ENCODE data around the gene ANP32A.
A peak's percentile ranks its signal among the peaks of the same experiment; 100 is the strongest.
"Not testable (repeated sequence)": the region's sequence is repeated elsewhere in the genome, so short reads cannot be mapped to it uniquely, and the experiment has no call there.

Gene ANP32A

DNA sequence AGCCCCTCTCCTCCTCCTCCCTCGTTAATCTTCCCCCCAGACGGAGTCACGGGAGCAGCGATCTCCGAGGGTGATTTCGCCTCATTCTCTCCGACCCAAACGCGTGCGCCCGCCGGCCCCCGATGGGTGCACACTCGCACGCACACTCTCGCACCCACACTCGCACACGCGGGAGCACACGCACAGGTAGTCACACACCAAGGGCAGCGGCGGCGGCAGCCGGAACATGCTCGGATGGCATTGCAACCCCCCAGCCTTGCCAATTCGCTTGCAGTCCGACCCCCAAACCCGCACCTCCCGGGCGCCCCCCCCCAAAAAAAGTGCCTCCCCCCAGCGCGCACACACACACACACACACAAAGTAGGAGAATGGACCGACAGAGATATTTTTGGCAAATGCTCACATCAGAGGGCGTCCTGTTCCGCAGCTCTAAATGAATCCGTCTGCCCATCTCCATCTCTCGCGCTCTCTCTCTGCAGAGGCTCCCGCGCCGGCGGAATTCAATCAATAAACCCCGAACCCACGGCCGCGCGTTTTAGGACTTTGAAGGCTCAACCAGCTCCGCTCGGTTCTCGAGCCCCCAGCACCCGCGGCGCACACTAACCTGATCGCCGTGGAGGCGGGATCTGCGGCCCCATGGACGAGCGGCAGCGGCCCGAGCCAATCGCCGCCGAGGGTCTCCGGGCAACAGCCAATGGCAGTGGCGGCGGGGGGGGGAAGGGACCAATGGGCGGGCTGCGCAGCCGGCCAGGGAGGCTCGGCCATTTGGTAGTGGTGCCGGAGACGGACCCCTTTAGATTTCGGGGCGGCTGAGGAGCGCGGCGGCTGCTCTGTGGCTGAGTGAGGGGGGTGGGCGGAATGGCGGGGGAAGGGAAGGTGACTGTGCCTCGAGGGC is at the start of gene ANP32A:
TSS of gene ANP32A (minus strand) at position 601 of the 895 bp plus-strand sequence. CDS start at position 457, 144 bp downstream.
- DNase-seq (ENCODE audit: low read depth, low spot score) = peak; percentile 97
- in situ Hi-C loops (cut with HindIII; ENCODE audit: low sequenced_read_pairs) = no loop called here
- peak within 1 kb of the TSS; percentile 94 for H3K4me3 ChIP-seq (ENCODE audit: low read depth, low read length)
- TF ChIP-seq CTCF (IDR thresholded peaks at IDR 0.05; ENCODE audit: low read depth, low read length) = no peak

DNA sequence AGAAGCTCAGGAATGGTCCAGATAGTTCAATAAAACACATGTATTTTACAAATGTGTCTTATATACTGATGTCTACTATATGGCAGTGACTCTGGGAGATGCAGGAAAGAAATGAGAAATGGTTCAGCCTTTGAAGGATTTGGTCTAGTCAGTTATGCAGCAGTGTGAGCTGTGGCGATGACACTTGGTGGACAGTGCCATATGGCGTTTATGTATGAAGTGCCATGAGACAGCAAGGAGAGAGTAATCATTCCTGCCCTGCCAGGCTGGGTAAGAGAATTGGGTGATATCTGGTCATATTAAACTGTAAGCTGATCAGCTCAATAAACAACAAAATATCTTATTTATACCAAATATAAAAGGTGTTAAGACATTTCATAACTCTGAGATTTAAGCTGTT is 47.6 kb upstream of the ANP32A start:
- in situ Hi-C loops (cut with HindIII; ENCODE audit: low sequenced_read_pairs) = no loop called here
- H3K4me3 ChIP-seq (ENCODE audit: low read depth, low read length) = no peak overlapping the region
- TF ChIP-seq CTCF (IDR thresholded peaks at IDR 0.05; ENCODE audit: low read depth, low read length) = no peak
- no peak for DNase-seq (ENCODE audit: low read depth, low spot score)

DNA sequence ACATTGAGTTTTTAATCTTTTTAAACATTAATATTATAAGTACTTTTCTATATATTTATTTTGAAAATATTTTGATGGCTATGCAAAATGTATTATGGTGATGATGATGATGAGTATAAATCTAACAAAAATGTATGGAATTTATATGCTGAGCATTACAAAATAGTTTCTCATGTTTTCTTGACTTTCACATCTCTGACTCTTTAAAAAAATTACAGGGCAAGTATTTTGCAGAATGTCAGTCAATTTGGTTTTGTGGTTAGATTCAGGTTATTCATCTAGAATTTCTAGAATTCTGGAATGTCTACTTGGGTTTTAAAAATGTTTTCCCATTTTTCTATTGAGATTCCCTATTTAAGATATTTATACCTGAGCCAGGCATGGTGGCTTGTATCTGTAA is 41.7 kb upstream of the ANP32A start:
- in situ Hi-C loops (cut with HindIII; ENCODE audit: low sequenced_read_pairs) = no loop called here
- no peak overlapping the region for H3K4me3 ChIP-seq (ENCODE audit: low read depth, low read length)
- no peak for TF ChIP-seq CTCF (IDR thresholded peaks at IDR 0.05; ENCODE audit: low read depth, low read length)
- no peak for DNase-seq (ENCODE audit: low read depth, low spot score)

GRCh38 chr15:68858666-68859065 is 38.0 kb upstream of the ANP32A start:
- in situ Hi-C loops (cut with HindIII; ENCODE audit: low sequenced_read_pairs); DNase-seq (ENCODE audit: low read depth, low spot score); H3K4me3 ChIP-seq (ENCODE audit: low read depth, low read length): not testable (repeated sequence)

DNA sequence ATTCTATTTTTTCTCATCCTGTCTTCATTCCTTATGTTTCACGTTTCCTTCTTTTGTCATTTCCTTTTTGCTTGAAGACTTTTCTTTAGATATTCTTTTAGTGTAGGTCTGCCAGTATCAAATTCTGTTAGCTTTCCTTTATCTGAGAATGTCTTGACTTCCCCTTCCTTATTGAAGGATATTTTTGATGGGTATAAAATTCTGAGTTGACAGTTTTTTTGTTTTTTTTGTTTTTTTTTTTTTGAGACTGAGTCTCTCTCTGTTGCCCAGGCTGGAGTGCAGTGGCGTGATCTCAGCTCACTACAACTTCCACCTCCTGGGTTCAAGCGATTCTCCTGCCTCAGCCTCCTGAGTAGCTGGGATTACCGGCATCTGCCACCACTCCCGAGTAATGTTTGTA is 36.7 kb upstream of the ANP32A start:
- DNase-seq (ENCODE audit: low read depth, low spot score); H3K4me3 ChIP-seq (ENCODE audit: low read depth, low read length); in situ Hi-C loops (cut with HindIII; ENCODE audit: low sequenced_read_pairs): not testable (repeated sequence)

DNA sequence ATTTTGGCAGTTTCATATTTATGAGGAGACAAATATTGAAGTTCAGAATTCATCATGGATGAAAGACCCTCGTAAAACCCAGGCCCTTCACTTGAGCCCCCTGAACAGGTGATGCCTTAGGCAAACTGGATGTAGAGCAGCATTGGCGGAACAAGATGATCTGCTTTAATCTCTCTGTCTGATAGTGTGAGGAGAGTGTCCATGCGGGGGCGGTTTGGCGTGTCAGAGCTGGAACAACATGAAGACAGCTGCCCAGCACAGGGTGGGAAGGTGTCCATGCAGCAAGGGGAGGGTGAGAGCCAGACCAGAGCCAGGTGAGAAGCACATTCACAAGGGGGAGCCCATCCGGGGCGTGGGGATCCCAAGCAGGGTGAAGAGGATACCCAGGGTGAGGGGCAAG is 31.8 kb upstream of the ANP32A start:
- in situ Hi-C loops (cut with HindIII; ENCODE audit: low sequenced_read_pairs) = no loop called here
- H3K4me3 ChIP-seq (ENCODE audit: low read depth, low read length) = no peak overlapping the region

DNA sequence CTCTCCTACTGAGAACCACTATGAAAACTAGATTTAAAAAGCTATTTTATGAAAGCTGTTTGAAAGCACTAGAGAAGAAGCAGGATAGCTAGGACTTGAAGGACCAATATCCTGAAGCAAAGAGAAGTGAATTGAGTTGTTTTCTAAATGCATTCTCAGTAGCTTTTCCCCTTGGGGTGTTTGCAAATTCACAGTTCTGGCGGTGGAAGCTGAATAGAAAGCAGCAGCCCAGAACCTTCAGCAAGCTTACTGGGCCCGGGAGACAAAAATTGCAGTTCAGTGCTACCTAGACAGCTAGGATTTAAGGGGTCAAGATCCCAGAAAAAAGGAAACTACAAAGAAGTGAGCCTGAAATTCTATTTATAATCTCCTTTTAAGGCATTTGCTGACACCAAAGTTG is 31.3 kb upstream of the ANP32A start:
- in situ Hi-C loops (cut with HindIII; ENCODE audit: low sequenced_read_pairs) = no loop called here
- TF ChIP-seq CTCF (IDR thresholded peaks at IDR 0.05; ENCODE audit: low read depth, low read length) = no peak
- no peak overlapping the region for H3K4me3 ChIP-seq (ENCODE audit: low read depth, low read length)
- no peak for DNase-seq (ENCODE audit: low read depth, low spot score)

More for the DNA sequence above, 31.8 kb upstream of the ANP32A start:
- TF ChIP-seq CTCF (IDR thresholded peaks at IDR 0.05; ENCODE audit: low read depth, low read length) = no peak
- DNase-seq (ENCODE audit: low read depth, low spot score) = no peak

Measured in astrocyte of the spinal cord (primary cell).